DND-41 (cell line): ENCODE measurements around the gene BMP4.

Experiments used
- ATAC-seq: fragments of 200-7000 bp; cut with Tn5 transposase; 3 replicates; pipeline ENCODE4 v1.9.1; 2021; ENCODE audit warnings: low read depth; ENCODE audit not compliant: insufficient read depth
- DNase-seq: peaks from one replicate; pipeline ENCODE4 v3.0.0-alpha.2; 2020
- H2AFZ ChIP-seq: 2 replicates; pipeline ENCODE4 v1.6.0; 2012; ENCODE audit warnings: low read depth, low read length
- H3K27ac ChIP-seq: 2 replicates; pipeline ENCODE4 v1.5.1; 2012; ENCODE audit warnings: low read length, inconsistent platforms
- H3K27me3 ChIP-seq: fragments of 200-600 bp; sonication (generic); 2 replicates; pipeline ENCODE4 v1.6.0; 2012; ENCODE audit warnings: low read length, mild to moderate bottlenecking, inconsistent platforms; ENCODE audit not compliant: insufficient read depth, poor library complexity
- H3K36me3 ChIP-seq: 2 replicates; pipeline ENCODE4 v1.5.1; 2012; ENCODE audit warnings: low read length, inconsistent platforms; ENCODE audit not compliant: insufficient read depth
- H3K4me1 ChIP-seq: 2 replicates; pipeline ENCODE4 v1.5.1; 2012; ENCODE audit warnings: mild to moderate bottlenecking, low read length; ENCODE audit not compliant: insufficient read depth
- H3K4me2 ChIP-seq: 2 replicates; pipeline ENCODE4 v1.6.0; 2012; ENCODE audit warnings: mild to moderate bottlenecking, moderate library complexity, low read length, inconsistent platforms; ENCODE audit not compliant: insufficient read depth
- H3K4me3 ChIP-seq, 2 experiments: fragments of 200-600 bp in 1 of 2; shearing (Covaris generic) in 1 of 2; 2 replicates each; pipeline ENCODE4 v1.5.1; 2012 to 2016; ENCODE audit warnings: inconsistent platforms in 2 of 2, low read length in 2 of 2, mild to moderate bottlenecking in 2 of 2, low read depth in 1 of 2, moderate library complexity in 1 of 2
- H3K79me2 ChIP-seq: 2 replicates; pipeline ENCODE4 v1.6.0; 2012; ENCODE audit warnings: low read length, inconsistent platforms; ENCODE audit not compliant: insufficient read depth
- H3K9ac ChIP-seq: 2 replicates; pipeline ENCODE4 v1.6.0; 2012; ENCODE audit warnings: low read depth, mild to moderate bottlenecking, inconsistent platforms, low read length, moderate library complexity
- H3K9me3 ChIP-seq: 2 replicates; pipeline ENCODE4 v1.5.1; 2012; ENCODE audit warnings: low read length, moderate library complexity, mild to moderate bottlenecking, inconsistent platforms; ENCODE audit not compliant: insufficient read depth, severe bottlenecking
- H4K20me1 ChIP-seq: 2 replicates; pipeline ENCODE4 v1.6.0; 2012; ENCODE audit warnings: low read length; ENCODE audit not compliant: insufficient read depth
- EZH2 ChIP-seq: IDR thresholded peaks from 3 replicates; pipeline ENCODE4 v1.6.1; 2012; ENCODE audit warnings: borderline replicate concordance, low read depth, mild to moderate bottlenecking, moderate library complexity, low read length, inconsistent platforms; ENCODE audit not compliant: severe bottlenecking
- TF ChIP-seq, protein P1 (sequence below): IDR thresholded peaks from 2 replicates; pipeline ENCODE4 v1.5.1; 2012; ENCODE audit warnings: borderline replicate concordance, low read length, moderate library complexity, mild to moderate bottlenecking; ENCODE audit not compliant: poor library complexity, severe bottlenecking; ENCODE audit errors: extremely low read depth

BMP4 gene

DNA sequence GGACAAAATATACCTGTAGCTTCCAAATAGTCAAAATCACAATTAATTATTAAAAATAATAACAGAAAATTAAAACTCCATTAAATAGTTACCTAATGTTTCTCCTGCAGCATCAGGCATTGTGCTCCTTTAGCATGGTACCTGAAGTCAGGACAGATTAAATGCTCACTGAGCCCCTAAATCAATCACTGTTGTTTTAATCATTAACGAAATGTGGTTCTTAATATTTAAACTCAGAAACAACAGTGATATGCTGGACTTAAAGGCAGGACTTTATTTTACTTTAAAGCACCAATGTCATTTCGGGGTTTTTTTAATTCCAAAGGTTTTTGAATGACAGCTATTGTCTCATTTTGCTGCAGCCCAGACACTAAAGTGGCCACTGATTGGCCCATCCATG lies 2.0 kb upstream of the BMP4 start:
- no peak for ATAC-seq
- TF ChIP-seq, protein P1, sequence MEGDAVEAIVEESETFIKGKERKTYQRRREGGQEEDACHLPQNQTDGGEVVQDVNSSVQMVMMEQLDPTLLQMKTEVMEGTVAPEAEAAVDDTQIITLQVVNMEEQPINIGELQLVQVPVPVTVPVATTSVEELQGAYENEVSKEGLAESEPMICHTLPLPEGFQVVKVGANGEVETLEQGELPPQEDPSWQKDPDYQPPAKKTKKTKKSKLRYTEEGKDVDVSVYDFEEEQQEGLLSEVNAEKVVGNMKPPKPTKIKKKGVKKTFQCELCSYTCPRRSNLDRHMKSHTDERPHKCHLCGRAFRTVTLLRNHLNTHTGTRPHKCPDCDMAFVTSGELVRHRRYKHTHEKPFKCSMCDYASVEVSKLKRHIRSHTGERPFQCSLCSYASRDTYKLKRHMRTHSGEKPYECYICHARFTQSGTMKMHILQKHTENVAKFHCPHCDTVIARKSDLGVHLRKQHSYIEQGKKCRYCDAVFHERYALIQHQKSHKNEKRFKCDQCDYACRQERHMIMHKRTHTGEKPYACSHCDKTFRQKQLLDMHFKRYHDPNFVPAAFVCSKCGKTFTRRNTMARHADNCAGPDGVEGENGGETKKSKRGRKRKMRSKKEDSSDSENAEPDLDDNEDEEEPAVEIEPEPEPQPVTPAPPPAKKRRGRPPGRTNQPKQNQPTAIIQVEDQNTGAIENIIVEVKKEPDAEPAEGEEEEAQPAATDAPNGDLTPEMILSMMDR = no peak
- no peak for TF ChIP-seq EZH2
- H3K4me2 ChIP-seq = no peak overlapping the region
- no peaks in the 10 kb centered on the region for H3K36me3 ChIP-seq
- H3K9ac ChIP-seq = no peak overlapping the region
- peaks cover 11% of the 10 kb centered on the region for H3K9me3 ChIP-seq
- H3K4me3 ChIP-seq = no peak overlapping the region
- no peak for DNase-seq
- 0 out of 2 replicates have a peak, but pooled peaks cover 5% of the 10 kb centered on the region for H3K4me1 ChIP-seq
- no peaks in the 10 kb centered on the region for H4K20me1 ChIP-seq
- no peaks in the 10 kb centered on the region for H3K79me2 ChIP-seq
- no peak overlapping the region for H2AFZ ChIP-seq
- H3K27me3 ChIP-seq = no peaks in the 10 kb centered on the region
- no peak overlapping the region for H3K27ac ChIP-seq

DNA sequence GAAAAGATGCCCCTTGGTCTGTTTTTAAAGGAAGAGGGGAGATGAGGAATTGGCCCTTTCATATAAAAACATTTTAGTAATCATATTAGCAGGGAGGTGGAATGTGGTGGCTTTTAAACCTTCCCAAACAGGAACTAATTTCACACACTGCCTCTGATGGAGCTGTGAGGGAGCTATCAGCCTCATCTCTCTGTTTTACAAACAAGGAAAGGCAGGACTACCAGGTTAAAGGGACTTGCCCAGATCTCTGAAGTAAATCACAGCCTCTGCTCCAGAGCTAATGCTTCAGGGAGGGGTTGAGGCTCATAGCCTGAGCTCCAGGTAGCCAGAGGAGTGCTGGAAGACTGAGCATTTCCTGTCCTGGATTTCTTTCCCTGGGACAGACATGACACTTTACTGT lies 1.1 kb upstream of the BMP4 start:
- Histone ChIP-seq H2AFZ (0 out of 2 replicates have a peak overlapping the region, but pooled peaks have one; percentile 13), H3K4me2 (no peak overlapping the region), H3K27me3 (no peaks in the 10 kb centered on the region)

DNA sequence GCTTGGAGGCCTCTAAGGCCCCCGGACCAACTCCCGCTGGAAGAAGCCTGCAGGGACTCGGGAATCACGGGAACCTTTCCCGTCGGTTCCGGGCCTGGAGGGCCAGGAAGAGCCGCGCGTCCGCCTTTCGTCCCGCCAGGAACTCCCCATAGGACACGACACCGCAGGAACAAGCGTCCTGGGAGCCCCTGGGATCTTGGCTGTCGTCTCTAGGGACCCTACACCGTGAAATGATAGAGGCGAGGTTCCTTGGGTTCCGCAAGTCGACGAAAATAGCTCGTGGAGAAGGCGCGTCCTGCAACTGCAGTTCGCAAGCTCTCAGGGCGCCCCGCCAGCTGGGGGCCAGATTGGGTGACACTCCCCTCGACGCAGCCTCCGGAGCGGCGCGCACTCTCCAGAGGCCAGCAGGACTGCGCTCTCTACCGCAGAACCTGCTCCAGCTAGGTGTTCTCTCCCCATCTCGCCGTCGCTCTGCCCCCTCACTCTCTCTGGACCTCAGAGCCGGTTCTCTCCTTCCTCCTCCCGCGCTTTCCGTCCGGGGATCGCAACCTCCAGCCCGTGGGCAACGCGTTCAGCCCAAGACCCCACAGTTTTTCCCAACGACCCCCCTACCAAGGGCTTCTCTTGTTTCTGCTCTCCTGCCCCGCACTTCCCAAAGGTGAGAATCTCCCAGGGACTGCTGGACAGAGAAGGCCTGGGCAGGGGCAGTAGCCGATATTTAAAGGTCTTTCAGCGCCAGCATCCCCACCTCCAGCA lies 776 bp downstream of the BMP4 start:
- ATAC-seq (no peak), DNase-seq (no peak)
- Histone ChIP-seq H3K4me2 (no peak overlapping the region), H3K27me3 (no peaks in the 10 kb centered on the region), H3K36me3 (no peaks in the 10 kb centered on the region), H3K4me1 (peaks cover 15% of the 10 kb centered on the region), H3K4me3 (no peak overlapping the region), H3K9ac (no peak overlapping the region), H3K9me3 (peaks cover 11% of the 10 kb centered on the region), H2AFZ (no peak overlapping the region), H3K27ac (no peak overlapping the region), H4K20me1 (no peaks in the 10 kb centered on the region), H3K79me2 (no peaks in the 10 kb centered on the region)
- TF ChIP-seq, protein P1 = no peak
- no peak for TF ChIP-seq EZH2

More for the DNA sequence above, 1.1 kb upstream of the BMP4 start:
- H4K20me1 ChIP-seq = no peaks in the 10 kb centered on the region
- DNase-seq (no peak), ATAC-seq (no peak)
- TF ChIP-seq EZH2 = no peak
- TF ChIP-seq, protein P1 = no peak
- no peaks in the 10 kb centered on the region for H3K79me2 ChIP-seq
- peaks cover 11% of the 10 kb centered on the region for H3K9me3 ChIP-seq
- peaks cover 6% of the 10 kb centered on the region for H3K4me1 ChIP-seq
- H3K9ac ChIP-seq = no peak overlapping the region
- no peak overlapping the region for H3K4me3 ChIP-seq
- H3K27ac ChIP-seq = no peak overlapping the region
- H3K36me3 ChIP-seq = no peaks in the 10 kb centered on the region
